ENCODE results near the gene BRINP3.
A peak's percentile ranks its signal among the peaks of the same experiment; 100 is the strongest.
"Not testable (repeated sequence)": the region's sequence is repeated elsewhere in the genome, so short reads cannot be mapped to it uniquely, and the experiment has no call there.

The BRINP3 gene

GRCh38 chr1:190477762-190478148 lies at the start of gene BRINP3:
TSS of gene BRINP3 (minus strand) at chr1:190477864.
- H3K4me3 ChIP-seq: peak within 1 kb of the TSS in 3 of 7 experiments; percentile 0 to 24 (median 10)
- H3K27ac ChIP-seq: no peak within 1 kb of the TSS

DNA sequence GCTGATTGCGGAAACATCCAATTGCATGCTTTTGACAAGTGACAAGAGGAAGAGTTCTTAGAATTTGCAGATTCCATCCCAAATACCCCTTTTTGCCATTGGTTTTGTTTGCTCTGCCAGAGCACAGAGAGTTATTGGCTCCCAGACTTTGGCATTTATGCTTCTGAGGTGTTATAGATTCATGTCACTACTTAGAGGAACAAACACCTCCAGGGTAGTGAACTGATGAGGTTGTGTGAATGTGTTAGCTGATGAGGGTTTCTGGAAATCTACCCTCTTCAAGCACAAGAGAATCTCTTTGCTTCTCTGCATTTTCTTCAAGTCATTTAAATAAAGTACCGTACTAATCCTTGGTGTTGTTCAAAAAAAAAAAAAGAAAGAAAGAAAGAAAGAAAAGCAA lies 33.9 kb upstream of the BRINP3 start:
- Histone ChIP-seq H3K4me3 (no peak overlapping the region), H3K27ac (no peak overlapping the region)

- no peak overlapping the region for H3K27ac ChIP-seq
- no peak overlapping the region for H3K4me3 ChIP-seq
Observed at GRCh38 chr1:190507357-190507756, 29.7 kb upstream of the BRINP3 start.

- not testable (repeated sequence) for H3K4me3 ChIP-seq, H3K27ac ChIP-seq
Observed at GRCh38 chr1:190504539-190504938, 26.9 kb upstream of the BRINP3 start.

- no peak overlapping the region for H3K27ac ChIP-seq
- H3K4me3 ChIP-seq: no peak overlapping the region
Observed at GRCh38 chr1:190497565-190497964, 19.9 kb upstream of the BRINP3 start.

DNA sequence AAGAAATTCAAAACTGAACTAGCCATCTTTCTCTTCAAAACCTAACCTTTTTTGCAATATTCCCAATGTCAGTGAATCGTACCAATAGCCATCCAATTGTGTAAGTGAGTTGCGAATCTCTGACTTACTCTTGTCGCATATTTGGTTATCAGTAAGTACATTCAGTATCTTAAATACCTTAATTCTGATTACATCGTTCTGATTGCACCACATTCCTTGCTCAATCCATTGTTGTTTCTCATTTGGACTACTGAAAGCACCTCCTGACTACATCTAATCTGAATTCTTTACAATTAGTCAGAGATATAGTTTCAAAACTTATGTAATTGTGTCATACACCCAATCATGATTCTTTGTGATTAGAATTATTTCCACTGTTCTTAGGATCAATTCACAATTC lies 16.8 kb upstream of the BRINP3 start:
- H3K4me3 ChIP-seq: no peak overlapping the region
- H3K27ac ChIP-seq: no peak overlapping the region

DNA sequence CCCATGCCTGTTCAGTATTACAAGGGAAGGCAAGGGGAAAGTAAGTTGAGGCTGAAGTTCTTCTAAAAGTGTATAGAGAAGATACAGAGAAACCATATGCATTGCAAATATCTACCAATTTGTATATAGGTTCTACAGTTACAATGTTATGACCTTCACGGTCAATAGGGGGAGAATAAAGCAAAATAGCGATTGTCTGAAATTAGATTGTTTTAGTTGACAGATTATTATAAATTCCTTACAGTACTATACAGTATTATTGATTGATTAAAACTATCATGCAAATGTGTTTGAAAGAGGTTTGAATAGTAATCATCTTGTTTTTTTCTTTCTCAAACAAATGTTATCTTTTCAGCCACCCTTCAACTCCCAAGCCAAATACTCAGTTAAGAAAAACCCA lies 13.7 kb upstream of the BRINP3 start:
- Histone ChIP-seq H3K4me3 (no peak overlapping the region), H3K27ac (no peak overlapping the region)

DNA sequence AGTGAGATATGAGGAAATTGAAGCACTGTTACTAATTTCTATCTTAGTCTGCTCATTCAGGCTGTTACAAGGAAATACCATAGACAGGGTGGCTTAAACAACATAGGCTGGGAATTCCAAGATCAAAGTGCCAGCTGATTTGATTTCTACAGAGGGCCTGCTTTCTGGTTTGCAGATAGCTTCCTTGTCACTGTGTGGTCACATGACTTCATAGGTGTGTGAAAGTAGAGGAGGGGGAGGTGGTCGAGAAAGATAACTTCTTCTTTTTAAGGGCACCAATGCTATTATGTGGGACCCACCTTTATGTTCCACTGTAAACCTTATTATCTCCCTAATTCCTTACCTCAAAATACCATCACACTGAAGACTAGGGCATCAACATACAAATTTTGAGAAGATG lies 6.4 kb upstream of the BRINP3 start:
- no peak overlapping the region for H3K4me3 ChIP-seq
- no peak overlapping the region for H3K27ac ChIP-seq

GRCh38 chr1:190480231-190480630 lies 2.6 kb upstream of the BRINP3 start:
- no peak overlapping the region for H3K27ac ChIP-seq
- H3K4me3 ChIP-seq: no peak overlapping the region

DNA sequence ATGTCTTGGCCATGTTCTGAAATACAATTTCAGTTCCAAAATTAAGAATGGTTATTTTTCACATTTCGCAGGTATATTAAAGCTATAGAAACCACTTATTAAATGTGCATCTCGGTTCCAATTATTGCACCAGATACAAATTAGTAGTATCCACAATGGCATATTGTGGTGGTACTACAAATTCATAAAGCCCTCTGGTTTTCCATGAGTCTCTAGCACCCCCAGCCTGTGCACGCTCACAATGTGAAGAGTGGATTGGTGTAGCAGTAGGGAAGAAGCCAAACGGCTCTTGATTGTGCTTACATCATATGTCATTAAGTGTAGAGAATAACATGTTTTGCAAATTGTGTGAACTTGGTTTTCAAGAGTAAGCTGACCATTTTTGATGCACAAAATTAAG lies 1.9 kb upstream of the BRINP3 start:
- H3K4me3 ChIP-seq: no peak overlapping the region
- no peak overlapping the region for H3K27ac ChIP-seq

DNA sequence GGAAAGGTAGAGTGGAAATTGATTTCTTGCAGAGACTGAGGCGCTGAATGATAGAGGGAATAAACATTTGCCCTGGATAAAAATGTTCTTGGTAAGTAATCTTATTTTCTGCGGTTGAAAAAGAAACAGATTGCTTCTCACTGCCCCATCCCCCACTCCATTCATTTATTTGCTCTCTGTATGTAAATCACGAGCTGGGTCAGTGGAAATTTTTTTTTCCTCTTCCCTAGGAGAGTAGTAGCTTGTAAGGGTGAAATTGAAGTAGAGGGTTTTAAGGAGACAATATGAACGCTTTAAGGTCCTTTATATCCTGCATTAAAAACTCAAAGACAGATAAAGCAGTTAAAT lies 1.4 kb upstream of the BRINP3 start:
- H3K4me3 ChIP-seq: peak overlapping the region in 2 of 7 experiments; percentile 0 to 24
- no peak overlapping the region for H3K27ac ChIP-seq

DNA sequence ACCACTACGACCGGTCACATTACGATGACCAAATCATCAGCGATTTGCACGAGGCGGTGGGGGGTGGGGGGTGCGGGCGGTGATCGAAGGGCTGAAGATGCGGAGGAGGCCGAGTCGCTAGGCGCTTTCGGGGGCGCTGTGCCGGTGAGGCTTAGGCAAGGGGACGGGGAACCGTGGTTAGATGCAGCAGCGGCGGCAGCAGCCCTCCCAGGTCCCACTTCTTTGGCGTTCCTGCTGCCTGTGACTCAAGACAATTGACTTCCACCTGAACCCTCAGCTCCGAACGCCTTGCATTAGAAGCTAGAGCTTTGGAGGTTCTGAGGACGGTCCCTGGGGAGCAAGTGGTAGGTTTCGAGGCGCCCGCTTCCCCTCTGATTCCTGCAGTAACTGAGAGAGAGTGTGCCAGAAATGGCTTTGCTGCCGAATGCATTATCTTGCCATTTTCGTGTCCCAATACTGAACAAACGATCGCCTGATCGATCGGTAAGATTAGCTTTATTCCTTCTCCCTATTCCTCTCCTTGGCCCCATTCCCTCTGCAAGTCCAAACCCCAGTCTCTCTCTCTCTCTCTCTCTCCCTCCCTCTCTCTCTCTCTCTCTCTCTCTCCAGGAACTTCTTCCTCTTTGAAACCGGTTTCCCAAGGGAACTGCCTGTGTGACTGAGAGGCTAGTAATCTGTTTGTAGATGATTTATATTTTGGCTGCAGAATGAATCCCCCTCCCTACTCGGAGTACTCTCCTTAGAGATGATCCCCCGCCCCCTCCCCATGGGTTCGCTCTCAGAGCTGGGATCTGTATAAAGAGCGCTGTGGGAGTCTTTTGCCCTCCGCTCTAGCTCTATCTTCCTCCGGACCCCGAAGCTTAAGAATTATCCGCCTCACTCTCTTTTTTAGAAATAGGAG lies 735 bp upstream of the BRINP3 start:
- H3K27ac ChIP-seq: no peak overlapping the region

DNA sequence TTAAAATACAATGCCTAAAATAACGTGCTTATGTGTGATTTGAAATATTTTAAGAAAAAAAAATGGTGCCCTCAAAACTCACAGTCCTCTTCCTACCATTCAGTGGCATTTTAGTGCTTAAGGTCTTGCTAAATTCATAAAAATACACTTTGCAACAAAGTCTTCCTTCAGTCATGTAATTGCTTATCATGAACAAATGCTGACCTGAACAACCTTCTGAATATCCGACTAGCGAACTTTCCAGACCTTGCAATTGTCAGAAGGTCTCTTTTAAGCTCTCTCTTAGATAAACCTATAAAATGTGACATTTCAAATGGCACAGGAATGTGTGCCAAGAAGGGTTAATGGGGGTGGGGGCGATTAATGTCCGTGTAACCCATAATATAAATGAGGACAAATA lies 858 bp downstream of the BRINP3 start:
- H3K4me3 ChIP-seq: no peak overlapping the region

More for the DNA sequence above, 735 bp upstream of the BRINP3 start:
- peak overlapping the region in 3 of 7 experiments; percentile 0 to 24 (median 10) for H3K4me3 ChIP-seq

DNA sequence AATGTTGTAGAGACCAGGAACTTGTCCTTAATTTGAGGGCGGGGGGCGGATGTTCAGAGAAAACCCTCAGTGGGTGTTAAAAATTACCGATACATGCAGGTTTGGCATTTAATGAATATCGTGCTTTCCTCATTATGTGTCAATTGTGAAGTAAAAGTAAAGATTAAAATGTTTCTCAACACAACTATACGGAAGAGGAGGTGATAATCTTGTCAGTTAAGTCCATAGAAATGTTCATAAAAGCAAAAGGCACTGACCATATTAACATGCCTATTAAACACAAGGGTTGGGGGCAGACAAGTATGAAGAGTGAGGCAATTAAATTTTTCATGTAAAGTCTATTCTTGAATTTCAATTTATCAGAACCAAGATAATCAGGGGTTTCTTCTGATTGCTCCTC lies 1.3 kb downstream of the BRINP3 start:
- no peak overlapping the region for H3K27ac ChIP-seq
- no peak overlapping the region for H3K4me3 ChIP-seq

More for the DNA sequence above, 858 bp downstream of the BRINP3 start:
- no peak overlapping the region for H3K27ac ChIP-seq

DNA sequence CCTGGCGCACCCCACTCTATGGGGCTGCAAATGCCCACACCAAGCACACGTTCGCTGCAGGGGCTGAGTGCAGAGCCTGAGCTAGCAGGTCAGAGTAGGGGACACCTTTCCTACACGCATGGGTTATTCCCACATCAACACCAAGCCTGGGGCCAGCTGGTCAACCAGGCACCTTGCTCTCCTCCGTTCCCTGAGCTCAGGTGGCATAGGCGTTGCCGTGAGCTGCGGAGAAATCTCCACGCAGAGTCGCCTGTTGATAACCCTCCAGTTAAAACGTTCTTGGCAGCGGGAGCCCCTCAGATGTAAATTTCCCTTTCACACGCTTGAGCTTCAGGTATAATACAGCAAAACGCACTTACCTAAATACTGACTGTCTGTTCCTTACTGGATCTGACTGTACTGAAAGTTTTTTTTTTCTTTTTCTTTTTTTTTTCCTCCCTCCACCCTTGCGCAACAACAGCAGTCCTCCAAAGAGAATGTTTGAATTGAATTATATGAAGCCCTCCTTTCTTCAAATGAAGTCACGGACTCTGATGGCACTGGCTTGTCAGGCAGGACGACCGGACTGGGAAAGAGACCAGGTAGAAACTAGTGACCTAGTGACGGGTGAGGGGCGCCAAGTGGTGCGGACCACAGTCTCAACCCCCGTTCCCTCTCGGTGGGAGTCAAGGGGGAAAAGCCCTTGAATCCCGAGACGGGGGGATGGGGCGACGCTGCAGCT lies 2.1 kb downstream of the BRINP3 start:
- Histone ChIP-seq H3K4me3 (no peak overlapping the region), H3K27ac (no peak overlapping the region)

GRCh38 chr1:190474650-190475211 lies 2.9 kb downstream of the BRINP3 start:
- Histone ChIP-seq H3K27ac (no peak overlapping the region), H3K4me3 (no peak overlapping the region)

- Histone ChIP-seq H3K4me3 (no peak overlapping the region), H3K27ac (no peak overlapping the region)
Observed at GRCh38 chr1:190474010-190474409, 3.7 kb downstream of the BRINP3 start.

GRCh38 chr1:190472494-190472893 lies 5.2 kb downstream of the BRINP3 start:
- no peak overlapping the region for H3K4me3 ChIP-seq
- no peak overlapping the region for H3K27ac ChIP-seq

DNA sequence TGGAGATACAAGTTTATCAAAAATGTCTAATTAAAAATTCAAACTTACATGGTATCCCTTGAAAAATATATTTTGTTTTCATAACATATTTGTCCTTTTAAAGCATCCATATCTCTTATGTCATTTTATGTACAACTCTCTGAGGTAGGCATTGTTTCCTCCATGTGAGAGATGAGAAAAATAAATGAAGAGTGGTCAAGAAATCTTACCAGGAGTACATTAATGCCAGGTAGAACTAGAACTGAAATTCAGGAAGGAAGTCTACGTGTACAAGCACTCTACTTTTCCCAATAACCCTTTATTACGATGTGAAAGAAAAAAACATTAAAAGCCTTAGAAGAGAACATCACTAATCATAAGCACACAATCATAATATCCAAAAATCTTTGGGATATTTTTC lies 5.6 kb downstream of the BRINP3 start:
- no peak overlapping the region for H3K27ac ChIP-seq
- no peak overlapping the region for H3K4me3 ChIP-seq

DNA sequence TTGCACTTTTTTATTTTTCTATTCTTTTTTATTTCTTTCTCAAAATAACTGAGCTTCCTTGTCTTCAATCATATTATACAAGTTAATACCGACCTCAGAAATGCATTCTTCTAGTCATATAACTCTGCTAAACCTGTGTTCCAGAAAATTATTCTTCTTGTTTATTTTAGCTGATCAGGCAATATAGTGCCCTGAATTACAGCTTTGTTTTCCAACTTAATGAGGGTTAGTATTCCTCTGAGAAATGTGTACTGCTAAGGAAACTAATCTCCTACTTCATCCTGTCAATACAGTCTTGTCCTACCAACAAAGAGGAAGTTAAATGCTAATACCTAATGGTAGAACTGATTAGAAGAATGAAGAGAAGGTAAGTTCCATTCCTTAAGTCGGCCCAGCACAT lies 13.0 kb downstream of the BRINP3 start:
- H3K27ac ChIP-seq: no peak overlapping the region
- H3K4me3 ChIP-seq: no peak overlapping the region

- H3K4me3 ChIP-seq: no peak overlapping the region
- no peak overlapping the region for H3K27ac ChIP-seq
Observed at GRCh38 chr1:190456129-190456528, 21.5 kb downstream of the BRINP3 start.
